Omental fat pad (tissue), 4 donors: ENCODE results near the gene DOCK9. TPM values are rescaled to one million over a fixed set of nuclear protein-coding genes. Genes with fewer than 3 reads are reported as not detected.

Source experiments
- ATAC-seq: fragments of 150-250 bp; one replicate; pipeline ENCODE4 v1.9.1; 2016; ENCODE audit warnings: mild to moderate bottlenecking, moderate library complexity; ENCODE audit not compliant: low FRiP score
- DNase-seq: peaks from one replicate; pipeline ENCODE4 v3.0.0-alpha.2; 2019; ENCODE audit warnings: low spot score
- total RNA-seq, 4 donors: library from RNA; depleted of rRNA; stranded (reverse); fragments of >200 nt; gene quantifications; one replicate each; pipeline ENCODE4 v1.1.0, GENCODE V29; 2016
- TF ChIP-seq, protein P1 (sequence below), 3 donors: fragments of 450-650 bp; IDR thresholded peaks; one replicate each; pipeline ENCODE4 v1.5.1; 2016 to 2017; ENCODE audit warnings: antibody characterized with exemption in 3 of 3, mild to moderate bottlenecking in 3 of 3, moderate library complexity in 2 of 3

DOCK9 gene
- total RNA-seq, 4 donors from 2014 or later: 94.4 to 364 (median 145) TPM

DNA sequence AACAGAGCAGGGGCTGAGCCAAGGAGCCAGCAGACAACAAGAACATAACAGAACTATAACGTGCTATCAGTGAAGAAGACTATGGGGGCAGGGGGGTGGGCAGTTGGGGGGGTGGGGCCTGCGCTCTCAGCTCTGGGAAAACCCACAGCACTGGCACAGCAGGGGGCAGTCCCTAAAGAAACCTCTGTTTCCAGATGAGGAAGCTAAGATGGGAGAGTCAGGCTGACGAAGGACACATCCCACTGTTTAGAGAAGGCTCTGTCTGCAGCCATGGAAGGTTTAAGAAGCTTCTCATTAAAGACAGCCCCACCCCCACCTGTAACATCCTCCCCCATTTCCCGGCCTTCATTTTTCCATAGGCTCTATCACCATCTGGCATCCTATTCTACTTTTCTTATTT lies 7.1 kb upstream of the DOCK9 start:
- TF ChIP-seq, protein P1, sequence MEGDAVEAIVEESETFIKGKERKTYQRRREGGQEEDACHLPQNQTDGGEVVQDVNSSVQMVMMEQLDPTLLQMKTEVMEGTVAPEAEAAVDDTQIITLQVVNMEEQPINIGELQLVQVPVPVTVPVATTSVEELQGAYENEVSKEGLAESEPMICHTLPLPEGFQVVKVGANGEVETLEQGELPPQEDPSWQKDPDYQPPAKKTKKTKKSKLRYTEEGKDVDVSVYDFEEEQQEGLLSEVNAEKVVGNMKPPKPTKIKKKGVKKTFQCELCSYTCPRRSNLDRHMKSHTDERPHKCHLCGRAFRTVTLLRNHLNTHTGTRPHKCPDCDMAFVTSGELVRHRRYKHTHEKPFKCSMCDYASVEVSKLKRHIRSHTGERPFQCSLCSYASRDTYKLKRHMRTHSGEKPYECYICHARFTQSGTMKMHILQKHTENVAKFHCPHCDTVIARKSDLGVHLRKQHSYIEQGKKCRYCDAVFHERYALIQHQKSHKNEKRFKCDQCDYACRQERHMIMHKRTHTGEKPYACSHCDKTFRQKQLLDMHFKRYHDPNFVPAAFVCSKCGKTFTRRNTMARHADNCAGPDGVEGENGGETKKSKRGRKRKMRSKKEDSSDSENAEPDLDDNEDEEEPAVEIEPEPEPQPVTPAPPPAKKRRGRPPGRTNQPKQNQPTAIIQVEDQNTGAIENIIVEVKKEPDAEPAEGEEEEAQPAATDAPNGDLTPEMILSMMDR (IDR thresholded peaks at IDR 0.05): no peak
- DNase-seq: no peak
- no peak for ATAC-seq

GRCh38 chr13:98984118-98984517 lies 6.3 kb upstream of the DOCK9 start:
- no peak for ATAC-seq
- DNase-seq: no peak
- TF ChIP-seq, protein P1 (IDR thresholded peaks at IDR 0.05): no peak

GRCh38 chr13:98983182-98983581 lies 5.3 kb upstream of the DOCK9 start:
- TF ChIP-seq, protein P1 (IDR thresholded peaks at IDR 0.05): no peak
- ATAC-seq (no peak), DNase-seq (no peak)

DNA sequence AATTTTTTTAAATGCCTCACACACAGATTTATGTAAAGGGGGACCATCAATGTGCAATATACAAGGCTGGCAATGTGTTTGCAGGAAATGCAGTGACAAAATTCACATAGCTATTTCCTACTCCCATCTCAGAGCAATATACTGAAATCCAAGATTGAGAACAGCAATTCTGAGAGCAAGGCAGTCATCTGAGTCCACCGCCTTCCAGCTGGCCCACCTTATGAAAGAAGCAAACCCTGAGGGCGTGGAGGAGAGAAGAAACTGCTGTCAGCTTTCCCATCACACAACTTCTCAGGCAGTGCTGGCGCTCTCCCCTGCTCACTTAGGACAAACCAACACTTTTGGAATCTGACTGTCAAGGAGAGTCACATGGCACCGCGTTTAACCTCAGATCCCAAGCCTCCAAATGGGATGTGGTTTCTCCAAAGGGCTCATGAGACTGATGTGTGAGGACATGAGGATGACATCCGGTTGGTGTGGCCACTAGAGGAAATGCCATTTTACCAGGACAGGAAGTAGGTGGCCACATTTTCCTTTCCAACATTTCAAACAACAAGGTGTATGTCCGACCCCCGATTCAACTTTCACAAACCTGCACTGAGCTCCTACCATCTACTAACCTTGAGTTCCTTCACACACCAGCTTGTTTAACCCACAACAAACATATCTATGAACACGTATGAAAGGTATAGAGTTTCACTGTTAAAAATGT lies 3.7 kb upstream of the DOCK9 start:
- DNase-seq (no peak), ATAC-seq (no peak)

GRCh38 chr13:98979012-98979660 lies 1.3 kb upstream of the DOCK9 start:
- TF ChIP-seq, protein P1 (IDR thresholded peaks at IDR 0.05): no peak
- no peak for ATAC-seq

More for the DNA sequence above, 3.7 kb upstream of the DOCK9 start:
- TF ChIP-seq, protein P1 (IDR thresholded peaks at IDR 0.05): no peak

DNA sequence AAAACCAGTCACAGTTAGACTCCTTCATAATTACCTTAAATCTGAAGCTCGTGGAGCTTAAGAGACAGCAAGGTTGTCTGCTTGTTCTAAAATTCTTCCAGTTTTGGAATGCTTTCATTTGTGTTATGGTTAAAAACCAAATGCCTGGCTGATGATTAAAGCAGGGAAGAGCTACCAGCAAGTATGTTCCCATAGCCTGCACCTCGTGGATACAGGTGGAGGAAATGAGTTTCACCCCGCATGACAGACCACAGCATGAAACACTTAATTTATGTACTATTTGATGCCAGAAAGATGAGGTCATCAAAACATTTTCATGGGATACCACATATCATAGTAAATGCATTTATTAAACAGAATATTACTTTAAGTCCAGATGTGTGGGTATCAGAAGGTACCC lies 416 bp upstream of the DOCK9 start:
- no peak for DNase-seq
- peak; percentile 80 for ATAC-seq
- TF ChIP-seq, protein P1 (IDR thresholded peaks at IDR 0.05): no peak

More at GRCh38 chr13:98979012-98979660, 1.3 kb upstream of the DOCK9 start:
- no peak for DNase-seq

DNA sequence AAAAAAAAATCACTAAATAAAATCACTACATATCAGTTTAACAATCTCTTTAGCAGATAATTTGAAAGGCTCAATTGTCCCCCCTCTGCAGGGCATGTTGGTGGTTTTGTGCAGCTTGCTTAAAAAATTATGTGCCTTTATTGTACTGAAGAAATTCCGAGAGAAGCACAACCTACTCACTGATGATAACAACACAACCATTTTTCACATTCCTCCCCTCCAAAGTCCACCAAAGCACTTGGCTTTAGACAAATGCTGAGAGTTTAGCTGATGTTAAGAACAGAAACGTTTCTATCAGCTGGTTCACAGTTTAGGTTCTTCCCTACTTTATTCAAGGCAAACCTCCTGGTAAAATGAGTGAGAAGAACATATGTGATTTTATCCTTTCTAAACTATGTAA lies 923 bp downstream of the DOCK9 start:
- ATAC-seq (no peak), DNase-seq (no peak)
- TF ChIP-seq, protein P1 (IDR thresholded peaks at IDR 0.05): no peak
